ENCODE measurements around the gene CACNA1I. TPM values are rescaled to one million over a fixed set of nuclear protein-coding genes. Genes with fewer than 3 reads are reported as not detected.

Gene CACNA1I
- total RNA-seq, 1 donor from 2014 or later = 0.03 TPM

DNA sequence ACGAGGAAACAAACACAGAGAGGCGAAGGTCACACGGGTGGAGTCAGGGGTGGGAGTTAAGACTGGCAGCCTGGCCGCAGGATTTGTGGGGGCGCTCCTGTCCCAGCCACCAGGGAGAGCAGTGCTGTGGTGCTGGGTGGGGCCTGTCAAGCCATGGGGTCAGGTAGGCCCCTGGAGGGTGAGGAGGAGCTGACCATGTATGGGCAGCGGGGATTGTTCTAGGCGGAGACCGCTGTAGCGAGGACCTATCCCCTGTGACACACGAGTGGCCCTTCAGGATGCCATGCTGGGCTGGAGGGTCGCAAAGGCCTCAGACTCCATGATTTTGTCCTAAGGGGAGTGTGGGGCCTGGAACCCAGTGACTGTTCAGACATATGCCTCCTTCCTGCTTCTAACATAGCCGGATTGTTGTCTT lies 36.5 kb upstream of the CACNA1I start:
- intact Hi-C loops (cut with DNase I) = loop anchor here (2.0 to 5.0 kb wide), 3 partner anchors 491 to 813 kb away; partner anchors contain the start of gene ADSL
- DNase-seq (ENCODE audit: low spot score) = no peak

- intact Hi-C loops (cut with DNase I) = loop anchor here (2.0 to 5.0 kb wide), 3 partner anchors 490 to 813 kb away; partner anchors contain the start of gene ADSL
- DNase-seq (ENCODE audit: low spot score) = peak; percentile 92
These were observed 35.8 kb upstream of the CACNA1I start for GRCh38 chr22:39534591-39535356.

- DNase-seq (ENCODE audit: low spot score) = no peak
- intact Hi-C loops (cut with DNase I) = loop anchor here (2.0 kb wide), 2 partner anchors 489 to 501 kb away; no protein-coding TSS in a partner anchor
These were observed 35.2 kb upstream of the CACNA1I start for GRCh38 chr22:39535357-39535725.

- DNase-seq (ENCODE audit: low spot score) = no peak
- intact Hi-C loops (cut with DNase I) = loop anchor here (2.0 kb wide), 2 partner anchors 489 to 501 kb away; no protein-coding TSS in a partner anchor
These were observed 34.6 kb upstream of the CACNA1I start for GRCh38 chr22:39535831-39536449.

GRCh38 chr22:39536711-39537110 lies 33.8 kb upstream of the CACNA1I start:
- DNase-seq (ENCODE audit: low spot score) = no peak
- intact Hi-C loops (cut with DNase I) = no loop called here

- intact Hi-C loops (cut with DNase I) = no loop called here
- no peak for DNase-seq (ENCODE audit: low spot score)
These were observed 32.6 kb upstream of the CACNA1I start for GRCh38 chr22:39537975-39538374.

GRCh38 chr22:39543095-39543494 lies 27.5 kb upstream of the CACNA1I start:
- no peak for DNase-seq (ENCODE audit: low spot score)
- intact Hi-C loops (cut with DNase I) = no loop called here

GRCh38 chr22:39545386-39546365 lies 24.9 kb upstream of the CACNA1I start:
- DNase-seq (ENCODE audit: low spot score) = no peak
- intact Hi-C loops (cut with DNase I) = loop anchor here (5.0 kb wide), 1 partner anchor 487 kb away; no protein-coding TSS in a partner anchor

GRCh38 chr22:39546889-39547586 lies 23.5 kb upstream of the CACNA1I start:
- intact Hi-C loops (cut with DNase I) = loop anchor here (5.0 kb wide), 1 partner anchor 485 kb away; no protein-coding TSS in a partner anchor
- no peak for DNase-seq (ENCODE audit: low spot score)

DNA sequence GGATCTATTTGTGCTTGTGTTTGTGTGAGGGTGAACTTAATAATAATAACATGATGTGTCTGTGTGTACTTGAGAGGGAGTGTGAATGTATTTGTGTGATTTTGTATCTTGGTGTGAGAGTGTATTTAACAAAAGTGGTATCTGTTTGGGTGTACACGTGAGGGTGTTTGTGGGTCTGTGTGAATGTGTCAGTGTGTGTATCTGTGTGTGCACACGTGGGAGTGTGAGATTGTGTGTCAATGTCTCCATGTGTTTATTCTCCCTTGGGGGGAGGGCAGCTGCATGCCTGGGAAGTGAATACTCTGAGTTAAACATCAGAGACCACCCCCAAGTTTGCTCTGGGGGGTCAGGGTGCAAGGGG lies 23.0 kb upstream of the CACNA1I start:
- intact Hi-C loops (cut with DNase I) = loop anchor here (5.0 kb wide), 1 partner anchor 485 kb away; no protein-coding TSS in a partner anchor
- DNase-seq (ENCODE audit: low spot score) = no peak

DNA sequence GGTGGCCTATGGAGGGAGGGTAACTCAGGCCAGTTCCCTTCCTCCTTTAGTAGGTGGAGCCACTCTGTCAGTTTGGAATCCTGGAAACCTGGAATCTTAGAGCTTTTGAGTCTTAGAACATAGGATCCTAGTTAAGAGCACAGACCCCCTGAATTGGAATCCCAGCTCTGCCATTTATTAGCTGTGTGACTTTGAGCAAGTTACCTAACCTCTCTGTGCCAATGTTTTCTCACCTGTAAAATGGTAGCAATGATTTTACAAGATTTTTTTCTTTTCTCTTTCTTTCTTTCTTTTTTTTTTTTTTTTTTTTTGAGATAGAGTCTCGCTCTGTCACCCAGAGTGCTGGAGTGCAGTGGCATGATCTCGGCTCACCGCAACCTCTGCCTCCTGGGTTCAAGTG lies 17.1 kb upstream of the CACNA1I start:
- DNase-seq (ENCODE audit: low spot score) = no peak
- intact Hi-C loops (cut with DNase I) = no loop called here

DNA sequence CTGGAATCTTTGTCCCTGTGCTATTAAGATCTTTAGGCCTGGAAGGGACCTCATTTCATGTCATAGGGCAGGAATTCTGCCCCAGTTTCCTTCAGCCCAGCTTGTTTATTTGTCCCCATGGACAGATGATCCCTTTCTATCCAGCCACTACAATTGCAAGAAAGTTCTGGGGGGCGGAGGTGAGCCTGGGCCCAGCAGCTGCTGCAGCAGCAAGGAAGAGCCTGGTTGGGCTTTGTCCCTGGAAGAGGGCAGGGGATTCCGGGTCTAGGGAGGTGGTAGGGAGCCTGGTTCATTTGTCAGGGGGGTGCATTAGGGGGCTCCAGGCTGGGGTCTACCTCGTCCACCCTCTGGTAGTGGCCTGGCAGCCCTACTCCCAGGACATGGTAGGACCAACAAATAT lies 16.4 kb upstream of the CACNA1I start:
- intact Hi-C loops (cut with DNase I) = no loop called here
- DNase-seq (ENCODE audit: low spot score) = no peak

- DNase-seq (ENCODE audit: low spot score) = no peak
- intact Hi-C loops (cut with DNase I) = no loop called here
These were observed 13.3 kb upstream of the CACNA1I start for GRCh38 chr22:39556970-39557841.

- DNase-seq (ENCODE audit: low spot score) = no peak
- intact Hi-C loops (cut with DNase I) = no loop called here
These were observed 12.3 kb upstream of the CACNA1I start for GRCh38 chr22:39558254-39558727.

DNA sequence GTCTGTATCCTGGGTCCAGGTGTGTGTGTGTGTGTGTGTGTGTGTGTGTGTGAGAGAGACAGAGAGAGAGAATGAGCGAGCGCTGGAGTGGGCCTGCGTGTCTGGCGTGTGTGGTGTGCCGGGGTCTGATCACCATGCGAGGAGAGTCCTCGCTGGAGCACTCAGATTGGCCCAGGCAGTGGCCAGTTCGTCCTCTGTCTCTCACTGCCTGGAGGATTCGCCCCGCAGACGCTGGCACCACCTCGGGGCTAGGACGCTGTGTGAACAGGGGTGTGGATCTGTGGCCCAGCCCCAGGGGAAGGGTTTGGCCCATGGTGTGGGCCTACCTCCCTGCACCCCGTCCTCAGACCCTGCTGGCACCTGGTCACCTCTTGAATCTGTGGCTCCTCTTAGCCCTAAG lies 11.6 kb upstream of the CACNA1I start:
- intact Hi-C loops (cut with DNase I) = no loop called here
- DNase-seq (ENCODE audit: low spot score) = no peak

DNA sequence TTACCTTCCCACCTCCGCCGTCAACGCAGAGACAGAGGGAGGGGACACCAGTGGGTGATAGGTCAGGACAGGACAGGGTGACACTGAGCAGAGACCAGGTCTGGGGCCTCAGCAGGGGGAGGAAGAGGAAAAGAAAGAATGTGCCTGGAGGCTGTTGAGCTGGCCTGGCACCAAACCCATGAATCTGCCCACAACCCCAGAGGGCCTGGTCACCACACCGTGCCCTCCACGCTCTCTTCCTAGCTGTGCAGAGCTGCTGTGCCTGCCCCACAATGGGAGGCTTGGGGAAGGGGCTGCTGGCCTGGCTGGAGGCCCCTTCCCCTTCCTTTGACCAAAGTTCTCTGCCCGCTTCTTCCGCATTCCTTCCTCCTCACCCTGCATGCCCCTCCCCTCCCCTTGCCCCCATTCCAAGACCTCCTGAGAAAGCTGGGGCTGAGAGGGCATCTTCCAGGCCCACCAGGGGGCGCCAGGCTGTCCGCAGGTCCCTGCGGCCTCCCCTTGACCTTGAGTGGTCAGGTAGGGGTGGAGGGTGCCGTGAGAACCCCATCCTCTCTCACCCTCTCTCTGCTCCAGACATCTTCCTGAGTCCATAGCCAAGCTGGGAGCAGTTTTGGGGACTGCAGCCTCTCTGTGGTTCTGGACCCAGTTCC lies 11.0 kb upstream of the CACNA1I start:
- DNase-seq (ENCODE audit: low spot score) = no peak
- intact Hi-C loops (cut with DNase I) = no loop called here

DNA sequence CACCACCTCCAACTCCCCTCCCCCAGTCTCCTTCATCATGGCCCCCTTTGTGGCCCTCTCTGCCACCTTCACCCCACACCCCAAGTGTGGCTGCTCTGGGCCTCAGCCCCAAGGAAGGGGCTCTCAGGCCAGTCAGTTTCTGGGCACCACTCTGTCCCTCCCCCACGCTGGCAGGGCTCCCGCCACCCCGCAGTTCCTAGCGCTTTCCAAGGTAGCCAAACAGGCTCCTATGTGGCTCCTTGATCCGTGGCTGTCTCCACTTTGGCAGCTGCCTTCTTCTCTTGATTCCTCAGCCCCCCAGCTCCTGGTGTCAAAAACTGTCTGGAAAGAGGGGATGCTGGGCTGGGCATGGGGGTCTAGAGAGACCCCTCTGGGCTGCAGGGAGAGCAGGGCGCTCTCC lies 10.4 kb upstream of the CACNA1I start:
- intact Hi-C loops (cut with DNase I) = no loop called here
- no peak for DNase-seq (ENCODE audit: low spot score)

All from cardiac septum (tissue), 1 donor.